ENCODE measurements around the gene MMP23B. TPM values are rescaled to one million over a fixed set of nuclear protein-coding genes. Genes with fewer than 3 reads are reported as not detected.

MMP23B gene
- total RNA-seq, 1 donor from 2014 or later: 1.7 TPM

DNA sequence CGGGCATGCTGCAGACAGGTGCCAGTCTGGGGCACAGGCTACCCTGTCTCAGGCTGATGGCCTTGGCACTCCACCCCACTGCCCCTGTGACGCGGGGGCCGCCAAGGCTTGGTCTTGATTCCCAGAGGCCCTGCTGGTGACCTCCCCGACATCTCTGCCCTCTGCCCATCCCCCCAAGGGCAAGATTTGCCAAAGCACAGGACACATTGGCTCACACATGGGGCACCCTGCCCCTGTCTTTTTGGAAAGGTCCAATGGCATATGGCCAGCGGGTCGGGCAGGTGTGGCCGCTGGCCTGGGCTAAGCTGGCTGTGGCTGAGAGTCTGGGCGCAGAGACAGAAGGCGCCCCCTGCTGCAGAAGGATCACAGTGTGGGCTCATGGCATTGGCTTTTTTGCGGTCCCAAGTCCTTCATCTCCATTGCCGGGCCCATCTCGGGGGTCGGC, 12.0 kb upstream of the MMP23B start:
- H3K4me1 Mint-ChIP-seq: peaks cover 9% of the 10 kb centered on the region
- H3K27ac Mint-ChIP-seq (ENCODE audit: unreplicated experiment): no peak overlapping the region
- TF ChIP-seq, protein P1, sequence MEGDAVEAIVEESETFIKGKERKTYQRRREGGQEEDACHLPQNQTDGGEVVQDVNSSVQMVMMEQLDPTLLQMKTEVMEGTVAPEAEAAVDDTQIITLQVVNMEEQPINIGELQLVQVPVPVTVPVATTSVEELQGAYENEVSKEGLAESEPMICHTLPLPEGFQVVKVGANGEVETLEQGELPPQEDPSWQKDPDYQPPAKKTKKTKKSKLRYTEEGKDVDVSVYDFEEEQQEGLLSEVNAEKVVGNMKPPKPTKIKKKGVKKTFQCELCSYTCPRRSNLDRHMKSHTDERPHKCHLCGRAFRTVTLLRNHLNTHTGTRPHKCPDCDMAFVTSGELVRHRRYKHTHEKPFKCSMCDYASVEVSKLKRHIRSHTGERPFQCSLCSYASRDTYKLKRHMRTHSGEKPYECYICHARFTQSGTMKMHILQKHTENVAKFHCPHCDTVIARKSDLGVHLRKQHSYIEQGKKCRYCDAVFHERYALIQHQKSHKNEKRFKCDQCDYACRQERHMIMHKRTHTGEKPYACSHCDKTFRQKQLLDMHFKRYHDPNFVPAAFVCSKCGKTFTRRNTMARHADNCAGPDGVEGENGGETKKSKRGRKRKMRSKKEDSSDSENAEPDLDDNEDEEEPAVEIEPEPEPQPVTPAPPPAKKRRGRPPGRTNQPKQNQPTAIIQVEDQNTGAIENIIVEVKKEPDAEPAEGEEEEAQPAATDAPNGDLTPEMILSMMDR (conservative IDR thresholded peaks at IDR 0.05): peak; percentile 35
- peak overlapping the region; percentile 76 for H3K4me3 Mint-ChIP-seq
- no peaks in the 10 kb centered on the region for H3K36me3 Mint-ChIP-seq (ENCODE audit: low read depth)
- no peak for DNase-seq (ENCODE audit: low read depth, low spot score)
- no peaks in the 10 kb centered on the region for H3K27me3 Mint-ChIP-seq (ENCODE audit: low read depth)
- no peaks in the 10 kb centered on the region for H3K9me3 Mint-ChIP-seq

DNA sequence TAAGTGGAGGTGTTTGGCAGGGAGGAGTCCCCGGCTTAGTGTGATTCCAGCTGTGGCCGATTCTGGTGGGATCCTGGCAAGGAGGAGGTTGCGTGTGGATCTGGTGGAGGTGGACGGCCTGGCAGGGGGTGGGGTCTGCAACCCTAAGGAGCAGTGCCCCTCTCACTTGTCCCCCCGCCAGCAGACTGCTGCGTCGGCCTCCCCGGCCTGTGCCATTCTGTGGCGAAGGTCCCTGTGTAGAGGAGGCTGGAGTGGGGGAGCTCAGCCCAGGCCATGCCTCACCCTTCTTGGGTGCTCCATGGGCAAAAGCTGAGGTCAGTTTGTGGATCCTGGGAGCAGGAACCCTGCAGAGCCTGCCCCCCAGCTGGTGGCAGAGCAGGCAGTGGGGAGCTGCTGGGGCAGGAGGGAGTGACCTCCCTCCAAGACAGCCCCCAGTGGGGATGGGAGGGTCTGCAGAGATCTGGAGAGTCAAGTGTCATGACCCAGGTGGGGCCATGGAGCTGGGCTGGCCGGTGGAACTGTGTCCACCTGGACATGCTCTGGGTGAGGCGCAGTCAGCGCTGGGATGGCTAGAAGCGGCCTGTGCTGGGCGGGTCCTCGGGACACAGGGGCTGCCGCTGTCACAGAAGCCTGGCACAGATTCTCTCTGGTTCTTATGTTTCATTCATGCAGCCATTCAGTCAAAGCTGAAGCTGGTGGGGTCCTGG, 11.4 kb upstream of the MMP23B start:
- Mint-ChIP-seq H3K27me3 (ENCODE audit: low read depth) (no peaks in the 10 kb centered on the region), H3K9me3 (no peaks in the 10 kb centered on the region), H3K27ac (ENCODE audit: unreplicated experiment) (no peak overlapping the region), H3K4me3 (no peak overlapping the region), H3K36me3 (ENCODE audit: low read depth) (no peaks in the 10 kb centered on the region), H3K4me1 (peaks cover 7% of the 10 kb centered on the region)
- TF ChIP-seq, protein P1 (conservative IDR thresholded peaks at IDR 0.05): no peak
- no peak for DNase-seq (ENCODE audit: low read depth, low spot score)

DNA sequence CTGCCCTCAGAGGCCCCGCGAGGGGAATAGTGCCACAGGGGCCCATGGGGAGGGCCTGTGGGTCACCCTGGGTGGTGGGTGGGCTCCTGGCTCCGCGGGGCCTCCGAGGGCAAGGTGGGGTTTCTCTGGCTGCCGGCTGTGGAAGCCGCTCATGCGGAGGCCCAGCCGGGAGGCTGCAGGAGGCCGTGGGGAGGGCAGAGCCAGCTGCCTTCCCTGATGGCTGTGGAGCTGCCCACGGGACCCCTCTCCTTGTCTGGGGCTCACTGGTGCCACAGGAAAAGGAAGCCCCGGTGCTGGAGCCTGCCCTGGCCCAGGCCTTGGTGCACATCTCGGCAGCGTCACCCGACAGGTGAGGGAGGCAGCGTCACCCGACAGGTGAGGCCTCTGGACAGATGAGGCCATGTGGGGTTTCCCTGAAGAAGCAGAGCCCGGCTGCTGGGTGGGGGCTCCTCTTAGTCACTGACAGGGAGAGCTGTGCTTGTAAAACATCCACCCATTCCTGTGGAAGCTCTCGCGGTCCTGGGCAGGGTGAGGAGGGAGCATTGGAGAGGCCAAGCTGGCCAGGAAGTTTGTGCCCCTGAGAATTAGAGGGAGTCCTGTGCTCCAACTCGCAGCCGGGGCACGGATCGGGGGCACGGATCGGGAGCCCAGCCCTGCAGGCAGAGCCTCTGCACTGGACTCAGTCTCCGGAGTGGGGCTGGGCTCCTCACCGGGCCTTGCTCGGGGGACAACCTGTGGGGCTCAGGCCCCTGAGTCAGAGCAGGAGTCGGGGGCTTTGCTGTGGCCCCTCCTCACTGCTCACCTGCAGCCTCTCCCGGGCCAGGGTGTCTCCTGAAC, 10.6 kb upstream of the MMP23B start:
- Mint-ChIP-seq H3K4me3 (no peak overlapping the region), H3K4me1 (peaks cover 7% of the 10 kb centered on the region), H3K27ac (ENCODE audit: unreplicated experiment) (no peak overlapping the region), H3K36me3 (ENCODE audit: low read depth) (no peaks in the 10 kb centered on the region), H3K27me3 (ENCODE audit: low read depth) (no peaks in the 10 kb centered on the region), H3K9me3 (no peaks in the 10 kb centered on the region)
- TF ChIP-seq, protein P1 (conservative IDR thresholded peaks at IDR 0.05): no peak
- no peak for DNase-seq (ENCODE audit: low read depth, low spot score)

DNA sequence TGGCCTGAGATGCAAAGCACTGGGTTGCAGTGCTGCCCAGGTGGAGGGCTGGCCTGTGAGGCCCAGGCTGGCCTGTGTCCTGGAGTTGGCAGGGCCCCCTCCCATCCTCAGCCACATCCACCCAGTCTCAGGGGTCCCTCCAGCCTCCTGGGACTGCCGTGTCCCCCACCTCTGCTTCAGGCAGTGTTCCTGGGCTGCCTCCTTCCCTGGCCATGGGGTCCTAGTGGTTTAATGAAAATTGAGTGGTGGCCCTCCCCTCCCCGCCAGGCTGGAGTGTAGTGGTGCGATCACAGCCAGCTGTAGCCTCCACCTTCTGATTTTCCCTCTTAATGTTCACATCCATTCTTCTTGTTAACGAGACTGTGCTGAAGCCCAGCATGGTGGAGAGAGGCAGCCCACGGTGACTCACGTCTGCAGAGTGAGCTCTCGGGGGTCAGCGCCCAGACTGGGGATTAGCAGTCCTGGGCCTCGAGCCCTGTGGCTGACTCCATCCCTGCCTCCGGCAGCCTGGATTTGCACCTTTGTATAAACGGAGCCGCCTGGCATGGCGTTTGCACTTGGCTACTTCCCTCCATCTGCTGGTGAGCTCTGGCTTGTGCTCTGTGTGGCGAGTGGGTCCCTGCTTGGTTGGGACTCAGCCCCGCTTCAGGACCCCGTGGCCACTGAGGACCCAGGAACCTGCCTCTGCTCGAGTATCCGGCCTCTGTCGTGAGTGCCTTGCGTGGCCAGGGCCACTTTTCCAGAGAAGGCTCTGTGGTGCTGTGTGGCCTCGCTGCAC, 9.8 kb upstream of the MMP23B start:
- no peaks in the 10 kb centered on the region for H3K9me3 Mint-ChIP-seq
- H3K27me3 Mint-ChIP-seq (ENCODE audit: low read depth): no peaks in the 10 kb centered on the region
- peak overlapping the region; percentile 75 for H3K4me3 Mint-ChIP-seq
- H3K36me3 Mint-ChIP-seq (ENCODE audit: low read depth): no peaks in the 10 kb centered on the region
- H3K27ac Mint-ChIP-seq (ENCODE audit: unreplicated experiment): no peak overlapping the region
- H3K4me1 Mint-ChIP-seq: peaks cover 5% of the 10 kb centered on the region
- DNase-seq (ENCODE audit: low read depth, low spot score): no peak
- TF ChIP-seq, protein P1 (conservative IDR thresholded peaks at IDR 0.05): no peak

DNA sequence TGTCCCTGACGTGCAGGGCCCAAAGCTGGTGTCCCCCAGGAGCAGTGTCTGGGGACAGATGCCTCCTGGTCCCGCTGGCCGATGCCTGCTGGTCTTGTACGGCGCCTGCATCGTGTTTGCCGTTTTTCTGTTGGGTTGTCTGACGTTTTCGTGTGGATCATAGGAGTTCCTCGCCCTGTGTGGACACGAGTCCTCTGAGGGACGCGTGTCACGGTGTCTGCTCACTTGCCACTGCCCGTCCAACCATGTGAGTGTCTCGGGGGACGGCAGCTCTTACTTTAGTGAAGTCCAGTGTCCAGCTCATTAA, 9.2 kb upstream of the MMP23B start:
- TF ChIP-seq, protein P1 (conservative IDR thresholded peaks at IDR 0.05): no peak
- peak overlapping the region; percentile 75 for H3K4me3 Mint-ChIP-seq
- no peaks in the 10 kb centered on the region for H3K36me3 Mint-ChIP-seq (ENCODE audit: low read depth)
- DNase-seq (ENCODE audit: low read depth, low spot score): no peak
- H3K9me3 Mint-ChIP-seq: no peaks in the 10 kb centered on the region
- no peaks in the 10 kb centered on the region for H3K27me3 Mint-ChIP-seq (ENCODE audit: low read depth)
- H3K4me1 Mint-ChIP-seq: no peaks in the 10 kb centered on the region
- no peak overlapping the region for H3K27ac Mint-ChIP-seq (ENCODE audit: unreplicated experiment)

Data from neural crest cell (in vitro differentiated cells).